ENCODE data around the gene RESP18.
A peak's percentile ranks its signal among the peaks of the same experiment; 100 is the strongest.
"Not testable (repeated sequence)": the region's sequence is repeated elsewhere in the genome, so short reads cannot be mapped to it uniquely, and the experiment has no call there.

Gene RESP18

GRCh38 chr2:219292616-219293015 is 39.9 kb downstream of the RESP18 start:
- DNase-seq (ENCODE audit: low read depth in 3 of 3): no peak

GRCh38 chr2:219291910-219292490 is 40.5 kb downstream of the RESP18 start:
- DNase-seq (ENCODE audit: low read depth in 3 of 3): no peak

GRCh38 chr2:219291394-219291793 is 41.1 kb downstream of the RESP18 start:
- DNase-seq (ENCODE audit: low read depth in 3 of 3): no peak

- no peak for DNase-seq (ENCODE audit: low read depth in 3 of 3)
These were observed 42.0 kb downstream of the RESP18 start for GRCh38 chr2:219290381-219291171.

GRCh38 chr2:219289537-219290361 is 42.8 kb downstream of the RESP18 start:
- no peak for DNase-seq (ENCODE audit: low read depth in 3 of 3)

- no peak for DNase-seq (ENCODE audit: low read depth in 3 of 3)
These were observed 43.4 kb downstream of the RESP18 start for GRCh38 chr2:219289195-219289536.

- DNase-seq (ENCODE audit: low read depth in 3 of 3): no peak
These were observed 44.8 kb downstream of the RESP18 start for GRCh38 chr2:219287580-219288265.

GRCh38 chr2:219287116-219287440 is 45.5 kb downstream of the RESP18 start:
- DNase-seq (ENCODE audit: low read depth in 3 of 3): not testable (repeated sequence)

GRCh38 chr2:219286436-219287115 is 46.0 kb downstream of the RESP18 start:
- DNase-seq (ENCODE audit: low read depth in 3 of 3): no peak

- no peak for DNase-seq (ENCODE audit: low read depth in 3 of 3)
These were observed 46.6 kb downstream of the RESP18 start for GRCh38 chr2:219285894-219286425.

GRCh38 chr2:219285373-219285735 is 47.2 kb downstream of the RESP18 start:
- DNase-seq (ENCODE audit: low read depth in 3 of 3): no peak

- no peak for DNase-seq (ENCODE audit: low read depth in 3 of 3)
These were observed 47.8 kb downstream of the RESP18 start for GRCh38 chr2:219284501-219285372.

GRCh38 chr2:219282943-219283581 is 49.5 kb downstream of the RESP18 start:
- no peak for DNase-seq (ENCODE audit: low read depth in 3 of 3)

- DNase-seq (ENCODE audit: low read depth in 3 of 3): no peak
These were observed 50.2 kb downstream of the RESP18 start for GRCh38 chr2:219282375-219282774.

GRCh38 chr2:219281588-219281987 is 51.0 kb downstream of the RESP18 start:
- no peak for DNase-seq (ENCODE audit: low read depth in 3 of 3)

- no peak for DNase-seq (ENCODE audit: low read depth in 3 of 3)
These were observed 51.9 kb downstream of the RESP18 start for GRCh38 chr2:219280651-219281050.

GRCh38 chr2:219279916-219280516 is 52.5 kb downstream of the RESP18 start:
- no peak for DNase-seq (ENCODE audit: low read depth in 3 of 3)

- DNase-seq (ENCODE audit: low read depth in 3 of 3): peak; percentile 97 to 99 (median 98)
These were observed 53.2 kb downstream of the RESP18 start, which contains the start of gene DNAJB2 for GRCh38 chr2:219279151-219279915. Gene DNAJB2, plus strand, starts transcription at chr2:219279366. Its CDS starts 468 bp downstream, at chr2:219279834.

Measured in stimulated activated CD4-positive, alpha-beta T cell treated with anti-CD3 and anti-CD28 coated beads, TNF-alpha, amount 100 ng/mL, for 24 hours (primary cell).